NCI-H226 (cell line): ENCODE data around the gene RAN.
"Not testable (repeated sequence)": the region's sequence is repeated elsewhere in the genome, so short reads cannot be mapped to it uniquely, and the experiment has no call there.

Experiments
- DNase-seq: peaks from one replicate; pipeline ENCODE4 v3.0.0-alpha.2; 2015

Gene RAN

DNA sequence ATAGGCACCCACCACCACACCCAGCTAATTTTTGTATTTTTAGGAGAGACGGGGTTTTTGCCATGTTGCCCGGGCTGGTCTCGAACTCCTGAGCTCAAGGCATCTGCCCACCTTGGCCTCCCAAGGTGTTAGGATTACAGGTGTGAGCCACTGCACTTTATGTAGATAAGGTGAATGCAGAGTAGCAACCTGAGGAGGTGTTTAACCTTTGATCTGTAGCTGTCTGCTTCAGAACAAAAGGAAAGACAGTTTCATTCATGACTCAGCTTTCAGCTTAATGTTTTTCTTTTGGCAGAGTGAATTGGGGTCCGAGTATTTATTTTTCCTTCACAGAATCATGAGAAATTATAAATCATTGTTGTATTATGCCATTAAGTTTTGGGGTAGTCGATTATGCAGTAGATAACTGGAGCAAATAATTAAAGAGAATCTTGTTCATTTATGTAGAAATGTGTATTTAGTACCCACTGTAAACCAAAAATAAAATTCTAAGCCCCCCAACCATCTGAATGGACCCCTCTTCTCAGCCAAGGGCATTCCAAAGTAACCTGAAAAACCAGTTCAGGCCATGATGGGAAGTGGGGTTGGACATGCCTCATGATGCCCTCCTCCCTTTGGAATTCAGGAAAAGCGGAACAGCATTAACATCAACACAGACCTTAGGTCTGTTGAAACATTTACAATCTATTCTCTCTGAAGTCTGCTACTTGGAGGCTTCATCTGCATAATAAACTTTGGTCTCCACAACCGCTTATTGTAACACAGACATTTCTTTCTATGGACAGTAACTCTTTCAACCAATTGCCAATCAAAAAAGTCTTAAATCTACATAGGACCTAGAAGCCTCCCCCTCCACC, 22.1 kb upstream of the RAN start:
- no peak for DNase-seq

DNA sequence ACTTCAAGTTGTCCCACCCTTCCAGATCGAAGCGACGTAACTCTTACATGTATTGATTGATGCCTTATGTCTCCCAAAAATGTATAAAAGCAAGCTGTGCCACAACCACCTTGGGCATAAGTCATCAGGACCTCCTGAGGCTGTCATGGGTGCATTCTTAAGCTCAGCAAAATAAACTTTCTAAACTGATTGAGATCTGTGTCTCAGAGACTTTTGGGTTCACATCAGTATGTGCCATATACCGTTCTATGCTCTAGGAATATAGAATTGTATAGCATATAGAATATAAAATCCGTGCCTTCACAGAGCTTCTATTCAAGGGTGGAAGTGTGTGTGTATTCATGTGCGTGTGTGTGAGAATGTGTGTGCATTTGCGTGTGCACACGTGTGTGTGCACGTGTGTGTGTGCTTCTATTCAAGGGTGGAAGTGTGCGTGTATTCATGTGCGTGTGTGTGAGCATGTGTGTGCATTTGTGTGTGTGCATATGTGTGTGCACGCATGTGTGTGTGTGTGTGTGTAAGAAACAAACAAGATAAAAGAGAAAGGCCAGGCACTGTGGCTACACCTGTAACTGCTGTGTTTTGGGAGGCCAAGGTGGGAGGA, 21.3 kb upstream of the RAN start:
- DNase-seq, result no peak

DNA sequence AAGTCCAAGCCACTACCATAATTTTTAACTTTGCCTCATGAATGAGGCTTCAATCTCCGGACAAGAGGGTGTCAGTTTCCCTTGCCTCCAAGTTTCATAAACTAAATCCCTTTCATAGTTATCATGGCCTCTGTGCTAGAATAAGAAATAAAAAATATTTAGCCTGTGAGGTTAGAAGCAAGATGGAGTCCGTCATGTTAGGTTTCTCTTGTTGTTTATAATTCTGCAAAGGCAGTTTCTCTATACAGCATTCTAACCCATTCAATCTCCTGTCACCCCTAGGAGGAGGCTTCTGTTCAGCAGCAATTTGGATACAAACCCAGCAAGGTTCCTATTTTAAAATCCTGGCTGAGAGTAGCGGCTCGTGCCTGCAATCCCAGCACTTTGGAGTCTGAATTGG, 15.8 kb upstream of the RAN start:
- no peak for DNase-seq

DNA sequence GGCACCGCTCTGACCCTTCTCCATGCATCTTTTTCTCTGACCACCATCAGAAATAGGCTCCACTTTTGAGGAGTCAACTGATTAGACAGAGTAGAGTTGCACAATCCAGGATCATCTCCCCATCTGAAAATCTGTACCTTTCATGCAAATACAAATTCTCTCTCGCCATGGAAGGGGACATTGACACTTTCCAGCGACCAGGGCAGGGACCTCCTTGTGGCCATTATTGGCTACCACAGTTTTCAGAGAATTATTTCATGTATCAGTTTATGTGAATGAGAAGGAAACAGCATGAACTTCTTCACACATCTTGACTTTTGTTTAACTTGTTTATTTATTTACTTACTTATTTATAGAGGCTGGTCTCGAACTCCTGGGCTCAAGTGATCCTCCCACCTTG, 13.8 kb upstream of the RAN start:
- DNase-seq, result no peak

DNA sequence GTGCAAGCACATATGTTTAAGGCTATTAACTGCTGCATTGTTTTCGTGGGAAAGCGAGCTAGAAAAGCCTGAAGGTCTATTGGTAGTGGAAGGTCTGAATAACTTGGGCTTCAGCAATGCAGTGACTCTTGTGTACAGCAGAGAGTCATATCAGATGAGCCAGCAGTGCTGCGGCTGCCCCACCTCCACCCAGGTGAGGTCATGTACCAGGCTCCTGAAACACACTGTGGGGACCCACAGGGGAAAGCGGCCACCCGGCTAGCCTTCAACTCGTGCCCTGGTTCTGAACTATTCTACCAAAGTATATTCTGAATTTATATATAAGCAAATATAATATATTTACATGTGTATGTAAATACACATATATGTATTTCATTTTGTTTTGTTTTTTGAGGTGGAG, 12.7 kb upstream of the RAN start:
- no peak for DNase-seq

DNA sequence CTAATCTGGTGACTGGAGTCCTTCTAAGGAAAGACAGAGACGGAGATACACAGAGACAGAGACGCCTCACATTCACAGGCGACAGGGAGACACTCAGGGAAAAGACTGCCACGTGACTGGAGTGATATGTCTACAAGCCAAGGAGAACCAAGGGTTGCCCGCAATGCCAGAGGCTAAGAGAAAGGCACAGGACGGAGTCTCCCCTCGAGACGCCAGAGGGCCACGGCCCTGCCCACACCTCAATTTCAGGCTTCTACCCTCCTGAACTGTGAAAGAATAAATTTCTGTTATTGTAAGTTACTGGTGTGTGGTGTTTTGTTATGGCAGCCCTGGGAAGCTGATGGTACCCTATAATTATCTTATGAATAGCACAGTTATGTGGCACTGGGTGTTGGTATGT, 11.6 kb upstream of the RAN start:
- no peak for DNase-seq

DNA sequence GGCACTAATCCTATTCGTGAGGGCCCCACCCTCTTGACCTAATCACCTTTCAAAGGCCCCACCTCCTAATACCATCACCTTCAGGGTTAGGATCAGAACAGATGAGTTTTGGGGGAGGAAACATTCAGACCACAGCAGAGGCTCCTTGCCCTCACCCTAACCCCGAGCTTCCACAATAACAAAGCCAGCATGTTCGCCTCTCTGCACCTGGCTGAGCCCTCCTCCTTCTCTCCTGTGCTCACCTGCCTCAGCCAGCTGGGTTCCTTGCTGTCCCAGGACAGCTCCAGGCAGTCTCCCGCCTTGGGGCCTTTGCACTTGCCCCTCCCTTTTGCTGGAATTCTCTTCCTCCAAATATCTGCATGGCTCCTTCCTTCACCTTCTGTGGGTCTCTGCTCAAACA, 9.7 kb upstream of the RAN start:
- DNase-seq, result no peak

DNA sequence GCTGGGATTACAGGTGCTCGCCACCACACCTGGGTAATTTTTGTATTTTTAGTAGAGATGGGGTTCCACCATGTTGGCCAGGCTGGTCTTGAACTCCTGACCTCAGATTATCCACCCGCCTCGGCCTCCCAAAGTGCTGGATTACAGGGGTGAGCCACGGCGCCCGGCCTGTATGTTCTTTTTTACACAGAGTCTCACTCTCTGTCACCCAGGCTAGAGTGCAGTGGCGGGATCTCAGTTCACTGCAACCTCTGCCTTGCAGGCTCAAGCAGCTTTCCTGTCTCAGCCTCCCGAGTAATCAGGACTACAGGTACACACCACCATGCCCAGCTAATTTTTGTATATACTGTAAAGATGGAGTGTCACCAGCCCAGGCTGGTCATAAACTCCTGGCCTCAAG, 9.1 kb upstream of the RAN start:
- not testable (repeated sequence) for DNase-seq

DNA sequence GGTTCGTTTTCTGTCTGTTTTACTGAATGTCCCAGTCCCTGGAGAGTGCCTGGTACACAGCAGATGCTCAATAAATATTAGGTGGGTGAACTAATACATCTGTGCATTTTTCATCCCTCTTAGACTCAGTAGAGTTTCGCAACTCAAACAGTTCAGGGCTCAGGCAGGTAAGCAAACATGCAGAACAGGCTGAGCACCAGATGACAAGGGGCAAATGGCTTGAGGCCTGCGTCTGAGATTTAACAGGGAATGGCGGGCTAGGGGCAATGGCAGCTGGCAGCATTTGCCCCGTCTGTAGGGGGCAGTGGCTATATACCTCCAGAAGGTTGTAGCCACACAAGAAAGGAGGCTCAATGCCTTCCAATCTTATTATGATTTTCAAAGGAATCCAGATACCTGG, 8.6 kb upstream of the RAN start:
- DNase-seq, result no peak

DNA sequence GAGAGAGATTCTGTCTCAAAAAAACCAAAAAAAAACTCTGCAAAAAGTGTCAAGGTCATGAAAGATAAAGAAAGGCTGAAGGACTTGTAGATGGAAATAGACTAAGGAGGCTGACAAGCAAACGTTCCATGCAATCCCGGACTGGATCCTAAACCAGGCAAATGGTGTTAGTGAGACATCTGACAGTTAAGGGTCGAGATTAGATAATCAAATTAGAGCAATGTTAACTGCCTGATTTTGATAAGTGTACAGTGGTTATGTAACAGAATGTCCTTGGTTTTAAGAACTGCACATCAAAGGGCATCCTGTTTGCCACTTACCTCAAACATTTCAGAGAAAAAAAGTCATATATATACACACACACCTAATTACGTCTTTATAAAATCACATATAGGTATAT, 3.5 kb upstream of the RAN start:
- no peak for DNase-seq

DNA sequence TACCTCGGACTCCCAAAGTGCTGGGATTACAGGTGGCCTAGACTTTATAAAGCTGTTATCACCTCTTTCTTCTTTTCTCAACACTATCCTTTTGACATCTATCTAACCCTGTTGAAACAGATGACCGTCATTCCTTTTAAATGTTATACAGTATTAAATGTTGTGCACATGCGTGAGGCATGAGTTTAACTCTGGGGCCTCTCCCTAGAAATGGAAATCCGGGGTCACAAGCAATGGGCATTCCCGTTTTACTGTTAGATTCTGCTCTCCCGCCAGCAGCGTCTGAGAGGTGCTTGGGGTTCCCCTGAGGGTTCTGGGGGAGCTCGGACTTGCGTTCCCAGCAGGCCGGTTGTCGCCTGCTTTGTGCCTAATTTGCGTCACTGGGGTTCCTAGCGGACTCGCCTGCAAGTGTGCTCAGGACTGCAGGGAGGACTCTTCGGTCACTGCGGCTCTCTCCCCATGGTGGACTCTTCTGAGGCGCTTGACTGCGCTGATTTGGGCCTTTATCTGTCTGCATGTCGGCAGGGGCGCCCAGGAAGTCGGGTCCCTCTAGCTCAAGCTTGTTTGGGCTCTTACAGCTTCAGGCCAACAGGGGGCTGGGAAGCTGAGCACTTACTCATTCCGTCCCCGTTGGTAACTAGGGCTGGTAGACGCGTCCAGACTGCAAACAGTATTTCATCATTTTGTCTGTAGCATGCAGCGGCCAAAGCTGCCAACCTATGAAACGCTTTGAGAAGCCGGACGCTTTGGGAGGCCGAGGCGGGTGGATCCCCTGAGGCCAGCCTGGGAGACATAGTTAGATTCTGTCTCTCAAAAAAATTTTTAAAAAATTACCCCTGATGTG, 1.2 kb upstream of the RAN start:
- peak; percentile 82 for DNase-seq

DNA sequence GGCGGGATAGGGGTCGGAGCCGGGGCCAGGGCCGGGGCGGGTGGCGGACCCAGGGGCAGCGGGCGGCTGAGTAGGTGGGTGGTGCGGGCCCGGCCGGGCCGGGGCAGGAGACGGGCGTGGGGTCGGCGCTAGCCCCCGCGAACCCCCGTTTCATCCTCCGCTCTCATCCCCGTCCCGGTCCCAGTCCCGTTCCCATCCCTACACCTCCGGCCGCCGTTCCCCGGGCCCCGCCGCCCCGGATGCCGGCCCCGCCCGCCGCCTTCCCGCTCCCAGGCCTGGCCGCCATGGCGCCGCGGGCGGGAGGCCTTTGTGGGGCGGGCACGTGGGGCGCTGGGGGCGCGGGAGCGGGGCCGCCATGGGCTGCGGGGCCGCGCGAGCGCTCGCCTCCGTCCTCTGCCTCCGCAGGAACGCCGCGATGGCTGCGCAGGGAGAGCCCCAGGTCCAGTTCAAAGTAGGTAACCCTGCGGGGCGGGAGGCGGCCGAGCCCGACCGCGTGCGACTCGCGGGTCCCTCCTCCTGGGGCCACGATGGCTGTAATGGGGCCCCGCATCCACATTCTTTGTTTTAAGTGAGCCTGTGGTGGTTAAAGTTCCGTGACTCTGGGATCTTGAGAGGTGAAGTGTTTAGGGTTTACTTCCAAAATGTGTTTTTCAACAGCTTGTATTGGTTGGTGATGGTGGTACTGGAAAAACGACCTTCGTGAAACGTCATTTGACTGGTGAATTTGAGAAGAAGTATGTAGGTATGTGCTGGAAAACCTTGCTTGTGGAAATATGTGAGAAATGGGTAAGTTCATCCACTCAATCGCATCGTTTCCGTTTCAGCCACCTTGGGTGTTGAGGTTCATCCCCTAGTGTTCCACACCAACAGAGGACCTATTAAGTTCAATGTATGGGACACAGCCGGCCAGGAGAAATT, 572 bp downstream of the RAN start:
- no peak for DNase-seq

DNA sequence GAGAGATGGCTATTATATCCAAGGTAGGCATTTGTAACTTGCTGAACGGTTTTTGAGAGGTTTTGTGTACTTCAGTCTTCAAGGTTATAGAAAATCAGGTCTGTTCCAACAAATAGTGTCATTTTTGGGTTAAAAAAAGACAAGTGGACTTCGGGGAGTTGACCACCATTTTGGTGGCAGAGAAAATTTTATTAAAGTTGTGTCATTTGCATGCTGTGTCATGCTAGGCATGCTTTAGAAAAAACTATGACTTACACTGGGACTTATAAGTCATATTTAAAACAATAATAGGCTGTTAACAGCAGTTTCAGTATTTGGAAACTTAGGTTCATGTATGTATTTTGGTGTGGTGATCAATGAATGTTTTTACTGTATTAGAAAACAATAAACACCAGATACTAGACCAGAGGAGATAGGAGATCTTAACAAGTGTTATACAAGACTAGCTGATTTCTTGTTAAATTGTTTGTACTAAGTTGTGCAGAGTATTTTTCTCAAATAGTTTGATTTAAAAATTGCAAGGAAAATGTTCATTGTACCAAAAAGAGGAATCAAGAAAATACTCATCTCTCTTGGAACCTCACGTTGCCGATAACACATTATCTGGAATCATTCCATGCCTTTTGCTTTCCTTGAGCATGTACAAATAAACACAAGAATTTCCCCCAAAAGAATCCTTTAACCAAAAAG, 1.4 kb downstream of the RAN start:
- no peak for DNase-seq

DNA sequence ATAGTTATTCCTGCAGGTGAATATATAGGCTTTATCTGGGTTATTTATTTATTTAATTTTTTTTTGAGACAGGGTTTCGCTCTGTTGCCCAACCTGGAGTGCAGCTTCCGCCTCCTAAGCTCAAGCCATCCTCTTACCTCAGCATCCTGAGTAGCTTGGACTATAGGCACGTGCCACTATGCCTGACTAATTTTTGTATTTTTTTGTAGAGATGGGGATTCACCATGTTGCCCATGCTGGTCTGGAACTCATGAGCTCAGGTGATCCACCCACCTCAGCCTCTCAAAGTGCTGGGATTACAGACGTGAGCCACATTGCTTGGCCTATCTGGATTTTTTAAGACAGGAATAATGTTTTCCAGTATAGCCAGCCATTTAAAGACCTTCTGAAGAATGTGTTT, 2.0 kb downstream of the RAN start:
- no peak for DNase-seq

DNA sequence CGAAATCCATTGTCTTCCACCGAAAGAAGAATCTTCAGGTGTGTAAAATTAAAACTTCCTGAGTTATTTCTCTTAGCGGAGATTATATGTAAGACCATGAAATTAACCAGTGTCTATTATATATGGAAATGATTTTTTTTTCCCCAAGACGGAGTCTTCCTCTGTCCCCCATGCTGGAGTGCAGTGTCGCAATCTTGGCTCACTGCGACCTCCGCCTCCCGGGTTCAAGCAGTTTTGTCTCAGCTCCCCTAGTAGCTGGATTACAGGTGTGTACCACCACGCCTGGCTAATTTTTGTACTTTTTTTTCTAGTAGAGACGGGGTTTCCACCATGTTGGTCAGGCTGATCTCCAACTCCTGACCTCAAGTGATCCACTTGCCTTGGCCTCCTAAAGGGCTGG, 2.8 kb downstream of the RAN start:
- no peak for DNase-seq

DNA sequence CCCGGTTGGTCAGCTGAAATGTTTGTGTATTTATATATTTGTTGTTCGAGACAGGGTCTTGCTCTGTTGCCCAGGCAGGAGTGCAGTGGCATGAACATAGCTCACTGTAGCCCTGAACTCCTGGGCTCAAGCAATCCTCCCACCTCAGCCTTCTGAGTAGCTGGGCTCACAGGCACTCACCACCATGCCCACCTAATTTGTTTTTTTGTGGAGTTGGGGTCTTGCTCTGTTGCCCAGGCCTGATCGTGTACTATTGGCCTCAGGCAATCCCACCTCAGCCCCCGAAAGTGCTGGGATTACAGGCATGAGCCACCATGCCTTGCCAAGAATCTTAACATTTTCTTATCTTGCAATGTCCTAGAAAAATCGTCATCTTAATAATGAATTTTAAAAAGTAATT, 3.3 kb downstream of the RAN start:
- DNase-seq, result no peak

DNA sequence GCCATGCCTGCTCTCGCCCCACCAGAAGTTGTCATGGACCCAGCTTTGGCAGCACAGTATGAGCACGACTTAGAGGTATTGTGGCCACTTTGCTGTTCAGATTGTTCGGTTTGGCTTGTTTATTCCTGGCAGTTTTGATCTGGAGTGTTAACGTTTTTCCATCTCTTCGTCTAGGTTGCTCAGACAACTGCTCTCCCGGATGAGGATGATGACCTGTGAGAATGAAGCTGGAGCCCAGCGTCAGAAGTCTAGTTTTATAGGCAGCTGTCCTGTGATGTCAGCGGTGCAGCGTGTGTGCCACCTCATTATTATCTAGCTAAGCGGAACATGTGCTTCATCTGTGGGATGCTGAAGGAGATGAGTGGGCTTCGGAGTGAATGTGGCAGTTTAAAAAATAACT, 3.8 kb downstream of the RAN start:
- DNase-seq, result not testable (repeated sequence)

DNA sequence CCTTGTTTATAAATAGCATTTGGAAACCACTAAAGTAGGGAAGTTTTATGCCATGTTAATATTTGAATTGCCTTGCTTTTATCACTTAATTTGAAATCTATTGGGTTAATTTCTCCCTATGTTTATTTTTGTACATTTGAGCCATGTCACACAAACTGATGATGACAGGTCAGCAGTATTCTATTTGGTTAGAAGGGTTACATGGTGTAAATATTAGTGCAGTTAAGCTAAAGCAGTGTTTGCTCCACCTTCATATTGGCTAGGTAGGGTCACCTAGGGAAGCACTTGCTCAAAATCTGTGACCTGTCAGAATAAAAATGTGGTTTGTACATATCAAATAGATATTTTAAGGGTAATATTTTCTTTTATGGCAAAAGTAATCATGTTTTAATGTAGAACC, 4.4 kb downstream of the RAN start:
- DNase-seq, result no peak

DNA sequence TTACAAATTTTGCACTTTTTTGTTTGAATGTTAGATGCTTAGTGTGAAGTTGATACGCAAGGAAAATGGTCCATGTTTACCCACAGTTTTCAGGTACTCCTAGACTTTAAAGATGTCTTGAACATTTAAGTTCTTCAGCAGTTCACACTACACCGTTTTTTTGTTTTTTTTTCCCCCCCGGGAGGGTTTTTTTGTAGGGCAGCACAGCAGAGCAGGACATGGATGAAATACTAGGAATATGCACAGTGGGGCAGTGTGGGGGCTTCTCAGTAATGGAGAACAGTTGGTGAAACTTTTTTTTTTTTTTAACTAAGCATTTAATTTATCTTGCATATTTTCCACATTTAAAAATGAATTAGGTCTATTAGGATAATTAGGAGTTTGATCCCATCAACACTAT, 4.9 kb downstream of the RAN start:
- no peak for DNase-seq

DNA sequence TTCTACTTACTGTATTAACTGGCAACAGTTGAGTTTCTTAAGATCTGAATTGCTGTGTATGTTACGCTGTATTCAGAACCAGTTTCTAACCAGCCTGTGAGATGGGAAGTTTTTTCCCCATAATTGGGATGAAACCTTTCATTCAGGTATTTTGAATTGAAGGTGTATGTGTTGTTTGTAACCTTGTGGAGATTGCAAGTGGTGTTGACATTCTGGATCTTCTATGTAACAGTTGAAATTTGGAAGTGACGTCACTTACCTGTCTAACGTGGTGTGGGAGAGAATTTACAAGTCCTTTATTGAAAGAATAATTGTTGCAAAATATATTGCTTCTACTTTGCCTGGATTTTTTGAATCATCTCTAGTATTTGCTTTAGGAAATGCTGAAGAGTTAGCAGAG, 5.5 kb downstream of the RAN start:
- DNase-seq, result no peak

DNA sequence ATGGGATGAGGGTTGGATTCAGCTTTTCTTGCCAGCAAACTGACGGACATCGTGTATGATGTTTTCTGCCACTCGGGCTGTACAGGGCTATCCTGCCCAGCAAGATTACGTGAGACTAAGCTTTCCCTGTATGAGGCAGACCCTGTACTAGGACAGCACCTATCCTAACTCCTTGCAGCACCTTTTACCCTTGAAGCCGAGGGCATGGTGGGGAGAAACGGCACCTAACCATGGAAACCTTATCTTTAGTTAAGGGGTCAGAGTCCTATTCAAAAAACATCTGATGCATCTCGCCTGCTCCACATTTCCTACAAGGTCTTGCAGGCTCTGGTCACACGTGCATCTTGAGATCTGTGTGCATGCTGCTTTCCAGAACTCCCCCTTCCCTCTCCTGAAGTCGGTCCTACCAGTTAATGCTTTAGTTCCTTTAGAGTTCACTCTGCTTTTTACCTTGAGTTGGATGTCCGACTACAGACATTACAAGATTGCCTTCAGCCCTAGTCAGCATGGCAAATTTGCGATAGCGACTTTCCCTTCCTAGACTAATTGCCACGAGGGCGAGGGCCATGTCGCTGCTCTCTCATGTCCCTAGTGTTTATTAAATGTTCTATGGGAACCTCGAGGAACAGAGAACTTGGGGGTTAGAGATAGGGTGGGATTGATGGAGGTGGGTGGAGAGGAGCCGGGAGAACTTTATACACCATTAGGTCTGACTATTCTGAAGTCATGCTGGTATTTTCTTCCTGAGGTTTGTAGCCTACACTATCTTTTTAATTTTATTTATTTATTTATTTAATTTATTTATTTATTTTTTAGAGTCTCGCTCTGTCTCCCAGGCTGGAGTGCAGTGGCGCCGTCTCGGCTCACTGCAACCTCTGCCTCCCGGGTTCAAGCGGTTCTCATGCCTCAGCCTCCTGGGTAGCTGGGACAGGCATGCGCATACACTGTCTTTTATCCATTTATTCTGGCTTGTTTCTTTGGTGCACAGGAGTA, 6.6 kb downstream of the RAN start:
- DNase-seq, result no peak
